GM13976 (cell line): ENCODE results near the gene WDR45B.

Experiments
- DNase-seq: peaks from one replicate; pipeline ENCODE4 v3.0.0; 2012; ENCODE audit warnings: low spot score
- CTCF ChIP-seq: IDR thresholded peaks from 2 replicates; pipeline ENCODE4 v1.5.1; 2012; ENCODE audit warnings: borderline replicate concordance, mild to moderate bottlenecking; ENCODE audit not compliant: insufficient read depth; ENCODE audit errors: extremely low read depth, missing control alignments, control extremely low read depth
- in situ Hi-C: fragments of 300-500 bp; cut with MboI; formaldehyde crosslinking; loops from one replicate; pipeline ENCODE4 v1.12.0; 2022; ENCODE audit warnings: low sequenced_read_pairs, mixed read lengths, inconsistent platforms; ENCODE audit not compliant: unreplicated experiment

WDR45B gene

GRCh38 chr17:82686366-82687324 lies 38.4 kb upstream of the WDR45B start:
- DNase-seq, result no peak
- no peak for TF ChIP-seq CTCF
- in situ Hi-C loops, result no loop called here

GRCh38 chr17:82685291-82685690 lies 37.0 kb upstream of the WDR45B start:
- DNase-seq, result no peak
- in situ Hi-C loops, result no loop called here
- TF ChIP-seq CTCF, result no peak

GRCh38 chr17:82684228-82684841 lies 36.1 kb upstream of the WDR45B start:
- TF ChIP-seq CTCF, result no peak
- no peak for DNase-seq
- in situ Hi-C loops, result no loop called here

GRCh38 chr17:82683534-82683933 lies 35.3 kb upstream of the WDR45B start:
- in situ Hi-C loops, result no loop called here
- no peak for TF ChIP-seq CTCF
- DNase-seq, result no peak

- no peak for TF ChIP-seq CTCF
- DNase-seq, result no peak
- in situ Hi-C loops, result no loop called here
Measured at GRCh38 chr17:82681547-82681946, 33.3 kb upstream of the WDR45B start.

- in situ Hi-C loops, result no loop called here
- no peak for TF ChIP-seq CTCF
- DNase-seq, result no peak
Measured at GRCh38 chr17:82679586-82680465, 31.6 kb upstream of the WDR45B start.
